SH-SY5Y (cell line): Measurements from ENCODE around the gene TBXAS1.

ENCODE experiments used
- GATA2 ChIP-seq: IDR thresholded peaks from 2 replicates; pipeline ENCODE4 v1.6.1; 2011; ENCODE audit warnings: mild to moderate bottlenecking, low read depth, low read length
- GATA3 ChIP-seq: IDR thresholded peaks from 2 replicates; pipeline ENCODE4 v1.6.1; 2011; ENCODE audit warnings: low read depth, mild to moderate bottlenecking, low read length, moderate library complexity

GRCh38 chr7:140031364-140031763 is 202.3 kb downstream of the TBXAS1 start:
- TF ChIP-seq GATA2 = no peak
- TF ChIP-seq GATA3 = no peak
